Stimulated activated CD4-positive, alpha-beta T cell treated with anti-CD3 and anti-CD28 coated beads, Interleukin-12 subunit alpha, Interleukin-12 subunit beta, amount 100 ng/mL, for 24 hours (primary cell): ENCODE results near the gene LTBP1.

ENCODE experiments used
- DNase-seq, 2 experiments: peaks; one replicate each; pipeline ENCODE4 v3.0.0-alpha.2; 2020; ENCODE audit warnings: low read depth in 2 of 2

The LTBP1 gene

DNA sequence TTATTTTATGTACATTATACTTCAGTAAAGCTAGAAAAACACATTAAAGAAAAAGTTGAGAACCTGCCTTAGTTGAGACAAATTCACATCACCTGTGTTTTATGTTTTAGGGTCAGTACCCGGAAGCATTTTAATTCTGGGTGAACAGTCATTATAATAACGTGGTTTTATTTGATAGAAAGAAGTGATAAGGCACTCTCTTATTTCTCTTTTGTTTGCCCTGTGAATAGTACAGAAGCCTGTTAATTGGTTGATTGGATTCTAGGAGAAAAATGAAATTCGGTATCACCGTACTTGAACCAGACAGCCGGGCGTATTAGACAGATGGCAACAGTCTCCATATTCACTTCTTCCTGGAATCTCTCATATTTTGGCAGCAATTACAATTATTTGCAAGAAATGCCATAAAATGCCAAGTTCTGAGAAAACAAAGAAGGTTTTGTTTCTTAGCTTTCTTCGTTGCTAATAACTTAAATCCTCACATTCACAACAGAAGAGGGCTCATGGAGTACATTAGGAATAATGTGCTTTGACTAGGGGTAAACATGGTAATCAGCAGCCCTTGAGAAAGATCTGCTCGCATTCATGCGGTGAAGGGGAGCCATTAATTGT, 361.0 kb downstream of the LTBP1 start:
- no peak for DNase-seq

DNA sequence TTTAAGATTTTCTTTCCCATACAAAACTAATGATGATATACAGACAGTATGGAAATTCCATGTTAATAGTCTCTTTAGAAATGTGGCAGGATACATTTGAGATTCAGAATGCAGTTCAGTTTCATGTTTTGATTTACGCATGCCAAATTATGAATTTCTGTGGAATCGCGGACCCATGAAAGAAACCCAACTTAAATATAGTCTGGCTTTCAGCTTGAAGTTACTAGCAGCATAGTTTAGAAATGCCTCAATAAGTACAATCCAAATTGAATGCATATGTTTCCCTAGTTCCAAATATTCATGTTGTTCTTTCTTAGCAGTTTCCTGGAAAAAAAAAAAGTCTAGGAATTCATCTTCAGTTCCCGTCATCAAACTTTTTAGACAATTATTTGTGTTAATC, 365.6 kb downstream of the LTBP1 start:
- DNase-seq = no peak

DNA sequence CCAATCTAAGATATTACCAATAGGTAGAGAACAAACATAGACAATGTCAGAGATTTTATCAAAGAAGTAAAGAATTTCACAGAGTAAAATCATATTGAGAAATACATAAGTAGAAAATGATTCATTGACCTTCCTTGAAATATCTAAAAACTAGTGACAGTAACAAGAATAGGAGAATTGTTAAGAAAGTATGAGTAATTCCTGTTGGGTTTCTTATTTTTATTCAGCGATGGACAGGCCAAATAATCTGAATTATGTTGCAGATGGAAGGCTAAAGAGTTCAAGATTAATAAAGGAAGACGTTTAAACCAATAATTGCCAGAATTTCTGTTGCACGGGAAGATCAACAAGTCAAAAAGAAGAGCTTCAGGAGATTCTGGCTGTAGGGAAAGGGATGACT, 366.3 kb downstream of the LTBP1 start:
- DNase-seq = no peak

- no peak for DNase-seq
These were observed 367.8 kb downstream of the LTBP1 start for GRCh38 chr2:33314541-33314940.

- no peak for DNase-seq
These were observed 369.6 kb downstream of the LTBP1 start for GRCh38 chr2:33316328-33316727.

GRCh38 chr2:33317369-33318007, 370.7 kb downstream of the LTBP1 start:
- DNase-seq = no peak

GRCh38 chr2:33318456-33318855, 371.7 kb downstream of the LTBP1 start:
- DNase-seq = no peak

- no peak for DNase-seq
These were observed 373.8 kb downstream of the LTBP1 start for GRCh38 chr2:33320573-33320972.

DNA sequence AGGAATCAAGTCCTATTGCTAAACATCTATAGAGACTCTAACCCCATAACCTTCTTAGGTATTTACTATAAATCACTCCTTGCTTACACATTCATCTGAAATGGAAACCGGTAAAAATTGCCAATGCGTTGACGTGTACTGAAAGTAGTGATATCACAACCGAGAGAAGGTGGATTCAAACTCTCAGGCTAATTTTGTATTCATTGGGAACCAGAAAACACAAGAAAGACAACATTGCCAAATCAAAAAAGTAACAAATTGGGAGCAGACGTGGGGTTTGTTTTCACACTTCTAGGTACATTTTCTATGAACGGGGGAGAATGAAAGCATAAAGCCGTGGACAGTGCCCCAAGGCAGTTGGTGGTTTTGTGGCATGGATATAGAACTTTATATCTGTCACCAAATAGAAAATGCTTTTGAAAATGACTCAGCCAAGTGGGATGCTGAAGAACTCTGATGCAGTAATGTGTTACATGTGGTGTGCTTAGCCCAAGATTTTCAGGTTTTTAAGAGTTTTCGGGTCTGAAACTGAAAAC, 374.6 kb downstream of the LTBP1 start:
- peak in 1 of 2 experiments; percentile 29 for DNase-seq

DNA sequence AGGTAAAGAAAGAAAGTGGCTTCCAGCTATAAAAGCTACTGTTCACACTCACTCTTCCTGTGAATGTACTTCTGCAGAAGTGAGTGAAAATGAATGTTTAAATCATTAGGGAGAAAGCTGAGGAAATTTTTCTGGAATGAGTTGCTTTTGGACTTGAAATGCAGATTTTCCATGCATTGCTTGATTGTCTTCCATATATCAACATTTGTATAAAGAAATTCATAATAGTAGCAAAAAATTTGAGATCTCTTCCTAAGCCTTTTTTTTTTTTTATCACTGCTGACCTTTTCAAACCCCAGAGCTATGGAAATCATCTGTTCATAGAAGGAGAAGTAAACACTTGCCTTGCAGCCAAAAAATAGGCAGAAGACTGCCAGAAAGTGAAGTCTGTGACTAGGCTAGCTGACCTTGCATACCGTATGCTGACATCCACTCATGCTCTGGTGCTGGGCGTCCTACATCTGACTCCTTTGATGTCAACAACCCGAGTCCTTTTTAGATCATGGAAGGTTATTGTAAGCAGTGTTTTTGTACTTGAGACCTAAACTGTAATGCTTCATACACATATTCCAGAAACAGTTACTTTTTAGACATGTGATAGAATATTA, 375.2 kb downstream of the LTBP1 start:
- DNase-seq = no peak

DNA sequence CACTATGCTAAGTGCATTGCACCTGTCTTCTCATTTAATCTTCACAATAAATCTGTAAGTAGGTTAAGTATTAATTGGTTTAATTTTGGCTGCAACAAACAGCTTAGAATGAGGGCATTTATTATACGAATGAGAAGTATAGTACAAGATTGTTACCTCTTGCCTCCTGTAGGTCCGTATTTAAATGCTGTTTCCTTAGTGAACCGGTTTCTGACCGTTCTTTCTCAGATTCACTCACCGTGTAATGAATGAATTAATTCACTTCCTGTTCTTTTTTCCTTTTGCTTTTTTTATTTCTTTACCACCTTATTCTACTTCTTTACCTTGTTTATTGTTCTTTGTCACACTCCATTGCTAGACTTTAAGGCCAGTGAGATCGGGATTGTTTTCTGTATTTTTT, 375.9 kb downstream of the LTBP1 start:
- no peak for DNase-seq

GRCh38 chr2:33323957-33324356, 377.2 kb downstream of the LTBP1 start:
- DNase-seq = no peak

DNA sequence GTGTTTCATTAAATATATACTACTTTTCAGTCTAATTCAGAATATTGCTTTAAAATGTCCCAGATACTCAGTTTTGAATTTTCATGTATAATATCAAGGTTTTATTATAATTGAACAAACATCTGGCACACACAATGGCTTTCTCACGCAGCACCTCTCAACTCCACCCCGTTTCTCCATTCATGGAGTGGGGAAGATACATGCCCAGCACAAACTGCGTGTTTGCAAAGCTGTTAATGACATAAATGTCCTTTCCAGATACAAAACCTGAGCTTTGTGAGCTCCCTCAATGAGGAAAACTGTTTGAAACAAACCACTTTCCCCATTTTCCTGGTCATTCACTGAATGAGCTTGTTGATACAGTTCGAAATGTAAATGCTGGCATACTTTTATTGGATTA, 379.3 kb downstream of the LTBP1 start:
- DNase-seq = no peak

DNA sequence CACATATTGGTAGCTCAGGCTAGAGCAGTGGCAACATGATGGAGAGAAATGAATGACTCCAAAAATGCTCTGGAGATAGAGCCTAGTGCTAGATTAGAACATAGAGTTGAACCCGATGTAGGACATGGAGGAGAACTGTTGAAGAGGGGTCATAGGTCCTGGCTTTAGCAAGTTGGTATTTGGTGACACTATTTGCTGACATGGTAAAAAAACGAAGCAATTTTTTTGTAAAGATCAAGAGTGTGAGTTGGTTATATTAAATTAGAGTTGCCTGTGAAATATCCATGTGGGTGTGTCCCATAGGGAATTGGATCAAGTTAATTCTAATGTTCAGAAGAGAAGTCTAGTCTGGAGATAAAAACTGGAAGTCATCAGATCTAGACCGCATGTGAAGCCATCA, 386.7 kb downstream of the LTBP1 start:
- no peak for DNase-seq

- DNase-seq = no peak
These were observed 387.3 kb downstream of the LTBP1 start for GRCh38 chr2:33334083-33334482.

DNA sequence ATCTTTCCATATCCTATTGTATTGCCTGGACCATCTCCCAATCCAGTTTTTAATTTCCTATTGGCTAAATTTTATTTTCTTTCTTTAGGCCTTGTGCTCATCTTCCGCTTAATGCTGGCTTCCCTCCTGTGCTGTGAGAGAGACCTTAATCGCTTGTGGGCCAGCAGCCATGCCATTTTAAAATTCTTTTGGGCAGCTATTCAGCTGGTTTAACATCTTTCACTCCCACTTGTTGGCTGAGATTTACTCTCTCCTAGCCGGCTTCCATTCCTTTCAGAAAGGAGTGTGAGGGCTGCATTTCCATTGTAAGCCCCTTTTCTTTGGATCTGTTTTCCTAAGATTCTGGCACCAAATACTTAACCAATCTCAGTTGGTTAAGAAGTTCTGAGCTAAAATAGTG, 388.8 kb downstream of the LTBP1 start:
- no peak for DNase-seq

GRCh38 chr2:33336036-33336625, 389.4 kb downstream of the LTBP1 start:
- DNase-seq = no peak

GRCh38 chr2:33337385-33337960, 390.7 kb downstream of the LTBP1 start:
- no peak for DNase-seq

DNA sequence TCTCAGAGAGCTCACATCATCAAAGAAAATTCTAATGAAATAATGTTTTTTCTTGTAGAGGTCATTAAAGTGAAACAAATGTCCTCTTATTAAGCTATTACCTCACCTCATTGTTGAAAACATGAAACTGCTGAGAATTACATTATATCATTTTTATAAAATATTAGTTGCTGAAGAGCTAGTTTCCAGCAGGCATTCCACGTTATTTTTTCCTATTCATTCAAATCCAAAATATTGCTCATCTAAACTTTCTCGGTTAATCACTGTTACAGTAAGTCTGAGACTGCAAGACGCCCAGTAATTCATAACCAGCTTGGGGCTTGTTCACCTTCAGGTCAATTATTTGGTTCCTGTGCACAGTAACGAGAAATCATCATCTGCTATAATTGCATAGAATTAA, 391.2 kb downstream of the LTBP1 start:
- DNase-seq = no peak

GRCh38 chr2:33339269-33339668, 392.5 kb downstream of the LTBP1 start:
- DNase-seq = no peak

- no peak for DNase-seq
These were observed 393.5 kb downstream of the LTBP1 start for GRCh38 chr2:33340280-33340679.

GRCh38 chr2:33342171-33342570, 395.4 kb downstream of the LTBP1 start:
- DNase-seq = no peak
